Heart left ventricle (tissue), 13 donors: ENCODE measurements around the gene ANAPC2.

ENCODE experiments used
- CTCF ChIP-seq, 12 donors: fragments of 200-600 bp; sonication (generic) in 4 of 12; IDR thresholded peaks; one replicate each; pipeline versions ENCODE4 v1.5.0 to v1.8.0; 2018 to 2022; ENCODE audit warnings: antibody characterized with exemption in 12 of 12, mild to moderate bottlenecking in 5 of 12
- POLR2A ChIP-seq, 2 donors: fragments of 450-650 bp; IDR thresholded peaks; one replicate each; pipeline ENCODE4 v1.6.1; 2017; ENCODE audit warnings: antibody characterized with exemption in 2 of 2, mild to moderate bottlenecking in 2 of 2, moderate library complexity in 2 of 2
- donor health status: ischemic (EF 13 %, LVEDD 7.1; RV severe dilation, severe dysfunction).
- donor health status: DM: no; HTN: yes; CAD: no.
- donor health status: DM: no; HTN: no; CAD: no.
- donor health status: ischemic (EF 25% LVEDD 6.9; RV normal size, moderate dysfunction).
- donor health status: ischemic (EF 25% LVEDD 5.7; RV mildly dilated, moderate dysfunction).
- donor health status: ischemic (EF 35%, LVEDD 5.7; RV mildly dilated, moderate dysfunction).
- donor health status: nonischemic (EF 11% LVEDD 7.7; RV severe dilation, severe dysfunction).
- donor health status: DM: yes; HTN: yes; CAD: no.
- donor health status: PGD.
- donor health status: ischemic (EF 29% LVEDD 5.4; RV normal size, mild dysfunction).
- donor health status: nonischemic (EF 23%, LVEDD 6.1; RV moderate dilation, normal function).

- TF ChIP-seq CTCF (IDR thresholded peaks at IDR 0.05): no peak
- TF ChIP-seq POLR2A (IDR thresholded peaks at IDR 0.05): no peak
Measured at GRCh38 chr9:137229903-137230704, 41.7 kb upstream of the ANAPC2 start.
